ENCODE measurements around the gene RAPGEF1.

GRCh38 chr9:131583337-131583645 lies 156.6 kb downstream of the RAPGEF1 start:
- TF ChIP-seq SPI1 (IDR thresholded peaks at IDR 0.05; ENCODE audit: low read depth, low read length) (no peak), TAF1 (IDR thresholded peaks at IDR 0.05; ENCODE audit: low read depth, low read length) (no peak), POLR2A (IDR thresholded peaks at IDR 0.05; ENCODE audit: low read depth, low read length) (no peak), POLR2AphosphoS5 (IDR thresholded peaks at IDR 0.05; ENCODE audit: low read depth, low read length) (no peak)
